Activated CD4-positive, alpha-beta T cell treated with anti-CD3 and anti-CD28 coated beads for 24 hours (primary cell): ENCODE data around the gene USP51.
"Not testable (repeated sequence)": the region's sequence is repeated elsewhere in the genome, so short reads cannot be mapped to it uniquely, and the experiment has no call there.

ENCODE experiments used
- DNase-seq, 2 donors: peaks; one replicate each; pipeline ENCODE4 v3.0.0-alpha.2; 2020; ENCODE audit warnings: low read depth in 2 of 2

The USP51 gene

DNA sequence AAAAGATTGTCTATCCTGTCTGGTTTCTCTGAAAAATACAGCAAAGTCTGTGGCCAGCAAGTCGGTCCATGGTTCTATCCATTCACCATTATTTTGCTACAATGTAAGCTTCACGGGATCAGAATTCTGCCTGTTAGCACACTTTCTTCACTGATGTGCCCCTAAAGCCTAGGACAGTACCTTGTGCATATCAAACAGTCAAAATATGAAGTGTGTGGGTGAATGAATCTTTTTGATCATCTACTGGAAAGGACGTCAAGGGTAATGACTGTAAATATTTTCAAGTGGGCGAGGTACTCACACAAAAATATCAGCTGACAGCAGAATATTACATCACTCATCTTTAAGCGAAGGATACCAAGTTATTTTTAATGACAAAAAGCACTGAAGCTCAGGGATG lies 24.5 kb downstream of the USP51 start:
- not testable (repeated sequence) for DNase-seq

- DNase-seq = not testable (repeated sequence)
Observed at GRCh38 chrX:55464050-55464449, 25.6 kb downstream of the USP51 start.

- not testable (repeated sequence) for DNase-seq
Observed at GRCh38 chrX:55459926-55460325, 29.7 kb downstream of the USP51 start.

GRCh38 chrX:55459426-55459825 lies 30.2 kb downstream of the USP51 start:
- not testable (repeated sequence) for DNase-seq

- DNase-seq = not testable (repeated sequence)
Observed at GRCh38 chrX:55455708-55456107, 33.9 kb downstream of the USP51 start.

DNA sequence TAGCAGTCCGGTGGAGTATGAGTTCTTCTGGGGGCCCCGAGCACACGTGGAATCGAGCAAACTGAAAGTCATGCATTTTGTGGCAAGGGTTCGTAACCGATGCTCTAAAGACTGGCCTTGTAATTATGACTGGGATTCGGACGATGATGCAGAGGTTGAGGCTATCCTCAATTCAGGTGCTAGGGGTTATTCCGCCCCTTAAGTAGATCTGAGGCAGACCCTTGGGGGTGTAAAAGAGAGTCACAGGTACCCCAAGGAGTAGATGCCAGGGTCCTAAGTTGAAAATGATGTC lies 36.9 kb downstream of the USP51 start:
- no peak for DNase-seq

DNA sequence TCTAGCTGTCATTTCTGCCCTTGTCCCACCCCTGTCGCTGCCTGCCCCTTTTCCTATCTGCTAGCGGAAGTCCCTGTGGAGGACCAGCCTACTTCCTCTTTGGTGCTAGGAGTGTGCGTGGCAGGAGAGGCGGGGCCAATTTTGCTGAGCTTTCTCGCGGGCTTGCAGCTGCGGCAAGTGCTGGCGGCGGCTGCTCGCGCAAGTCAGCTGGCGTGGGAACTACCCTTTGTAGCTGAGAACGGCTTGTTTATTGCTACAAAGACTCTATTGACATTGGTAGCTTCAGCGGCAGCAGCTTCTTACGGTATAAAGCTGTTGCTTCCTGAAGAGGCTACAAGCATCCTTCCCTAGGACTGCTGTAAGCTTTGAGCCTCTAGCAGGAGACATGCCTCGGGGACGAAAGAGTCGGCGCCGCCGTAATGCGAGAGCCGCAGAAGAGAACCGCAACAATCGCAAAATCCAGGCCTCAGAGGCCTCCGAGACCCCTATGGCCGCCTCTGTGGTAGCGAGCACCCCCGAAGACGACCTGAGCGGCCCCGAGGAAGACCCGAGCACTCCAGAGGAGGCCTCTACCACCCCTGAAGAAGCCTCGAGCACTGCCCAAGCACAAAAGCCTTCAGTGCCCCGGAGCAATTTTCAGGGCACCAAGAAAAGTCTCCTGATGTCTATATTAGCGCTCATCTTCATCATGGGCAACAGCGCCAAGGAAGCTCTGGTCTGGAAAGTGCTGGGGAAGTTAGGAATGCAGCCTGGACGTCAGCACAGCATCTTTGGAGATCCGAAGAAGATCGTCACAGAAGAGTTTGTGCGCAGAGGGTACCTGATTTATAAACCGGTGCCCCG lies 37.4 kb downstream of the USP51 start, which contains the start of gene MAGEH1:
Gene MAGEH1, plus strand, starts transcription at position 138 of the 843 bp plus-strand sequence. Its CDS starts 248 bp downstream, at position 386.
- peak; percentile 57 to 58 for DNase-seq

- no peak for DNase-seq
Observed at GRCh38 chrX:55451626-55451989, 38.0 kb downstream of the USP51 start.

DNA sequence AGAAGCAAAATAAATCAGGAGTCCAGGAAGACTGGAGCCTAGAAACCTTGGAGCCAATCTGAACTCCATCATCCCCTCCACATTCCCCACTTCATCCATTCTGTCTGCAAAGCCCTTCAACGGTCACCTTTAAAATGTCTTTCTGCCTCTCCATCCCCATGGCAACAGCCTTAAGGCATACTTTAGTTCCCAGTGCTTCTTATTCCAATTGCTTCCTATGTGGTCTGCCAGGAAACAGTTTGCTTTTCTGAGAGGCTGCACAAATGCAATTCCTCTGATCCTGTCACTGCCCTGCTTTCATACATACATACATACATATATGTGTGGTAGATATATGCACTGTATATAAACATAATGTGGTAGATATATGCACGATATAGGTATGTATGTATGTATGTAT lies 38.5 kb downstream of the USP51 start:
- no peak for DNase-seq

GRCh38 chrX:55450259-55450658 lies 39.4 kb downstream of the USP51 start:
- DNase-seq = no peak

DNA sequence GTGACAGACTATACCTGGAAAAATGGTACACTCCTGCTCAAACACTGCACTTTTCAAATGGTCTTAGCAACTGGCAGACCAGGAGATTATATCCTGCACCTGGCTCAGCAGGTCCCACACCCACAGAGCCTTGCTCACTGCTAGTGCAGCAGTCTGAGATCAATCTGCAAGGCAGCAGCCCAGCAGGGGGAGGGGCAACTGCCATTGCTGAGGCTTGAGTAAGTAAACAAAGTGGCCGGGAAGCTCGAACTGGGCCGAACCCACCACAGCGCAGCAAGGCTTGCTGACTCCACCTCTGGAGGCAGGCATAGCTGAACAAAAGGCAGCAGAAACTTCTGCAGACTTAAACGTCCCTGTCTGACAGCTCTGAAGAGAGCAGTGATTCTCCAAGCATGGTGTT lies 46.2 kb downstream of the USP51 start:
- not testable (repeated sequence) for DNase-seq
